VCaP (cell line): Measurements from ENCODE around the gene ABTB2.

Source experiments
- H3K27ac ChIP-seq: fragments of 450-650 bp; 2 replicates; pipeline ENCODE4 v1.5.1; 2017
- CTCF ChIP-seq: fragments of 450-650 bp; conservative IDR thresholded peaks from 2 replicates; pipeline ENCODE4 v1.5.1; 2017; ENCODE audit warnings: mild to moderate bottlenecking, moderate library complexity

ABTB2 gene

GRCh38 chr11:34262531-34263081, 95.2 kb downstream of the ABTB2 start:
- TF ChIP-seq CTCF = no peak

GRCh38 chr11:34261820-34262219, 96.0 kb downstream of the ABTB2 start:
- no peak for TF ChIP-seq CTCF
- H3K27ac ChIP-seq = no peak overlapping the region; the same call in 1 of the 2 replicates

More at GRCh38 chr11:34262531-34263081, 95.2 kb downstream of the ABTB2 start:
- peak overlapping the region; percentile 36 for H3K27ac ChIP-seq

- H3K27ac ChIP-seq = peak overlapping the region; percentile 7; the same call in 1 of the 2 replicates
- no peak for TF ChIP-seq CTCF
These were observed 96.7 kb downstream of the ABTB2 start for GRCh38 chr11:34261095-34261494.

- no peak overlapping the region for H3K27ac ChIP-seq
- no peak for TF ChIP-seq CTCF
These were observed 97.7 kb downstream of the ABTB2 start for GRCh38 chr11:34260072-34260575.

GRCh38 chr11:34259087-34259486, 98.7 kb downstream of the ABTB2 start:
- H3K27ac ChIP-seq = no peak overlapping the region
- no peak for TF ChIP-seq CTCF

- H3K27ac ChIP-seq = no peak overlapping the region
- no peak for TF ChIP-seq CTCF
These were observed 101.2 kb downstream of the ABTB2 start for GRCh38 chr11:34256626-34257025.

- no peak overlapping the region for H3K27ac ChIP-seq
- TF ChIP-seq CTCF = no peak
These were observed 101.7 kb downstream of the ABTB2 start for GRCh38 chr11:34256150-34256549.
